Progenitor cell of endocrine pancreas (in vitro differentiated cells): ENCODE results near the gene HVCN1. TPM values are rescaled to one million over a fixed set of nuclear protein-coding genes. Genes with fewer than 3 reads are reported as not detected.

Experiments
- DNase-seq: peaks from one replicate; pipeline ENCODE4 v3.0.0; 2021; ENCODE audit warnings: low spot score; ENCODE audit not compliant: unreplicated experiment
- H3K27ac Mint-ChIP-seq: 2 replicates; pipeline ENCODE4 v1.8.0; 2021; ENCODE audit warnings: mild to moderate bottlenecking, moderate library complexity, mixed read lengths
- H3K27me3 Mint-ChIP-seq: 2 replicates; pipeline ENCODE4 v1.8.0; 2021; ENCODE audit warnings: mixed read lengths
- H3K36me3 Mint-ChIP-seq: 2 replicates; pipeline ENCODE4 v1.8.0; 2022; ENCODE audit warnings: mixed read lengths; ENCODE audit not compliant: insufficient read depth
- H3K4me1 Mint-ChIP-seq: 2 replicates; pipeline ENCODE4 v1.8.0; 2021; ENCODE audit warnings: low read depth, mixed read lengths
- H3K4me3 Mint-ChIP-seq: 2 replicates; pipeline ENCODE4 v1.8.0; 2021; ENCODE audit warnings: low read depth, mild to moderate bottlenecking, moderate library complexity, mixed read lengths
- H3K9me3 Mint-ChIP-seq: 2 replicates; pipeline ENCODE4 v1.8.0; 2021; ENCODE audit warnings: low read depth, mixed read lengths
- CTCF ChIP-seq: fragments of 200-600 bp; sonication (generic); IDR thresholded peaks from one replicate; pipeline ENCODE4 v1.5.0; 2021; ENCODE audit warnings: antibody characterized with exemption, mild to moderate bottlenecking; ENCODE audit not compliant: unreplicated experiment
- total RNA-seq: library from RNA; stranded (reverse); gene quantifications from 2 replicates; pipeline ENCODE4 v1.2.1, GENCODE V29; 2021

The HVCN1 gene
- total RNA-seq, 1 donor from 2014 or later, result 4.2 TPM

GRCh38 chr12:110677206-110677911, 11.6 kb downstream of the HVCN1 start:
- Mint-ChIP-seq H3K9me3 (peaks cover 3% of the 10 kb centered on the region), H3K4me3 (no peak overlapping the region), H3K27me3 (no peaks in the 10 kb centered on the region), H3K27ac (no peak overlapping the region), H3K4me1 (no peaks in the 10 kb centered on the region), H3K36me3 (peaks cover 1% of the 10 kb centered on the region)
- DNase-seq, result no peak
- TF ChIP-seq CTCF, result no peak

- no peak for TF ChIP-seq CTCF
- H3K27ac Mint-ChIP-seq, result no peak overlapping the region
- no peaks in the 10 kb centered on the region for H3K4me1 Mint-ChIP-seq
- DNase-seq, result no peak
- H3K27me3 Mint-ChIP-seq, result no peaks in the 10 kb centered on the region
- H3K9me3 Mint-ChIP-seq, result peaks cover 3% of the 10 kb centered on the region
- H3K36me3 Mint-ChIP-seq, result peaks cover 1% of the 10 kb centered on the region
- no peak overlapping the region for H3K4me3 Mint-ChIP-seq
Measured at GRCh38 chr12:110676171-110676570, 12.7 kb downstream of the HVCN1 start.

- DNase-seq, result no peak
- no peak overlapping the region for H3K4me3 Mint-ChIP-seq
- TF ChIP-seq CTCF, result no peak
- no peak overlapping the region for H3K27ac Mint-ChIP-seq
- H3K9me3 Mint-ChIP-seq, result peaks cover 6% of the 10 kb centered on the region
- peaks cover 3% of the 10 kb centered on the region for H3K4me1 Mint-ChIP-seq
- no peaks in the 10 kb centered on the region for H3K27me3 Mint-ChIP-seq
- H3K36me3 Mint-ChIP-seq, result peaks cover 5% of the 10 kb centered on the region
Measured at GRCh38 chr12:110670161-110670701, 18.7 kb downstream of the HVCN1 start.

GRCh38 chr12:110669193-110669502, 19.8 kb downstream of the HVCN1 start:
- Mint-ChIP-seq H3K36me3 (peaks cover 6% of the 10 kb centered on the region), H3K9me3 (peaks cover 5% of the 10 kb centered on the region), H3K27ac (no peak overlapping the region), H3K4me1 (peaks cover 3% of the 10 kb centered on the region), H3K27me3 (no peaks in the 10 kb centered on the region), H3K4me3 (no peak overlapping the region)
- DNase-seq, result no peak
- TF ChIP-seq CTCF, result no peak

- Mint-ChIP-seq H3K4me3 (no peak overlapping the region), H3K9me3 (peaks cover 5% of the 10 kb centered on the region), H3K27ac (no peak overlapping the region), H3K4me1 (peaks cover 3% of the 10 kb centered on the region), H3K27me3 (no peaks in the 10 kb centered on the region), H3K36me3 (peaks cover 6% of the 10 kb centered on the region)
- TF ChIP-seq CTCF, result no peak
- DNase-seq, result no peak
Measured at GRCh38 chr12:110668480-110669192, 20.3 kb downstream of the HVCN1 start.
